Calu3 (cell line): ENCODE data around the gene CES5A. TPM values are rescaled to one million over a fixed set of nuclear protein-coding genes. Genes with fewer than 3 reads are reported as not detected.
"Not testable (repeated sequence)": the region's sequence is repeated elsewhere in the genome, so short reads cannot be mapped to it uniquely, and the experiment has no call there.

ENCODE experiments used
- BruUV-seq: library from RNA; stranded (reverse); fragments of 400-500 nt; replicated peaks from 2 replicates; lab custom pipeline; 2021; lab: Mats Ljungman, UMichigan
- CTCF ChIA-PET: fragments of 300-600 bp; sonication (Branson Sonifier 250); formaldehyde crosslinking; loops from one replicate; lab custom pipeline; 2022; ENCODE audit warnings: antibody characterized with exemption; lab: Charles Lee
- DNase-seq: peaks from one replicate; pipeline ENCODE4 v3.0.0; 2022
- H3K27ac Mint-ChIP-seq: one replicate; pipeline ENCODE4 v1.8.0; 2022; ENCODE audit warnings: mixed read lengths; ENCODE audit not compliant: unreplicated experiment
- H3K27me3 Mint-ChIP-seq: one replicate; pipeline ENCODE4 v1.8.0; 2022; ENCODE audit warnings: mixed read lengths; ENCODE audit not compliant: unreplicated experiment
- H3K36me3 Mint-ChIP-seq: one replicate; pipeline ENCODE4 v1.8.0; 2022; ENCODE audit warnings: mild to moderate bottlenecking, moderate library complexity, mixed read lengths; ENCODE audit not compliant: insufficient read depth, unreplicated experiment
- H3K4me1 Mint-ChIP-seq: one replicate; pipeline ENCODE4 v1.8.0; 2022; ENCODE audit warnings: mild to moderate bottlenecking, low read depth, mixed read lengths; ENCODE audit not compliant: unreplicated experiment
- H3K4me3 Mint-ChIP-seq: one replicate; pipeline ENCODE4 v1.8.0; 2022; ENCODE audit warnings: mild to moderate bottlenecking, low read depth, moderate library complexity, mixed read lengths; ENCODE audit not compliant: unreplicated experiment
- H3K9me3 Mint-ChIP-seq: one replicate; pipeline ENCODE4 v1.8.0; 2022; ENCODE audit warnings: low read depth, mixed read lengths; ENCODE audit not compliant: unreplicated experiment
- CTCF ChIP-seq: fragments of 200-600 bp; IDR thresholded peaks from one replicate; pipeline ENCODE4 v1.8.0; 2022; ENCODE audit warnings: antibody characterized with exemption; ENCODE audit not compliant: unreplicated experiment
- intact Hi-C: fragments of 100-400 bp; cut with micrococcal nuclease; formaldehyde crosslinking; loops from one replicate; pipeline ENCODE4 v1.10.0; 2022; ENCODE audit not compliant: unreplicated experiment
- total RNA-seq: library from RNA; stranded (reverse); gene quantifications from 2 replicates; pipeline ENCODE4 v1.2.3, GENCODE V29; 2022

Gene CES5A
- total RNA-seq, 1 experiment from 2014 or later, result not detected

GRCh38 chr16:55815320-55815719, 59.9 kb downstream of the CES5A start:
- Mint-ChIP-seq H3K9me3 (no peaks in the 10 kb centered on the region), H3K36me3 (no peaks in the 10 kb centered on the region), H3K4me3 (no peak overlapping the region), H3K27ac (no peak overlapping the region), H3K27me3 (peaks cover 99% of the 10 kb centered on the region), H3K4me1 (no peaks in the 10 kb centered on the region)
- CTCF ChIA-PET, result no interaction called here
- no peak for DNase-seq
- no TSS peak for BruUV-seq
- TF ChIP-seq CTCF, result no peak
- intact Hi-C loops, result no loop called here

DNA sequence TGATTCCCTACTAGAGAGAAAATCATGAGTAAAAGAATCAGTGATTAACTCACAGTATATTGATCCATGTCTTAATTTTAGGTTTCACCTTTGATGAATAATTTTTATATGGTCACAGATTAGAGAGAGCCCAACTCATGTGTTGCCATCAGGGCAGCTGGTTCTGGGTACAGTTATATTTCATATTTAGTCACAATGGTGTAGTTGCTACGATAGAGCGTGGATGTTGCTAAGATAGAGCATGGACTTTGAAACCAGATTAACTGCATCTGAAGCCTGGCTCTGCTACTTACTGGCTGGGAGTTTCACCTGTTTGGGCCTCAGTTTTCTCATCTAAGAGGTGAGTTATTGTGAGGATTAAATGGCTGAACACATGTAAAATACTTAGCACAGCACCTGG, 61.0 kb downstream of the CES5A start:
- BruUV-seq, H3K9me3 Mint-ChIP-seq, H3K4me1 Mint-ChIP-seq, H3K4me3 Mint-ChIP-seq, H3K27ac Mint-ChIP-seq, H3K36me3 Mint-ChIP-seq, DNase-seq, CTCF ChIA-PET, intact Hi-C loops: not testable (repeated sequence)
- peaks cover 100% of the 10 kb centered on the region for H3K27me3 Mint-ChIP-seq

- H3K9me3 Mint-ChIP-seq, H3K4me3 Mint-ChIP-seq, H3K27ac Mint-ChIP-seq, intact Hi-C loops, H3K4me1 Mint-ChIP-seq, H3K36me3 Mint-ChIP-seq, BruUV-seq, CTCF ChIA-PET, DNase-seq: not testable (repeated sequence)
- H3K27me3 Mint-ChIP-seq, result peaks cover 99% of the 10 kb centered on the region
These were observed 61.4 kb downstream of the CES5A start for GRCh38 chr16:55813730-55814129.

GRCh38 chr16:55812951-55813350, 62.2 kb downstream of the CES5A start:
- no TSS peak for BruUV-seq
- H3K4me3 Mint-ChIP-seq, result no peak overlapping the region
- H3K27ac Mint-ChIP-seq, result no peak overlapping the region
- TF ChIP-seq CTCF, result no peak
- intact Hi-C loops, result no loop called here
- CTCF ChIA-PET, result no interaction called here
- H3K36me3 Mint-ChIP-seq, result no peaks in the 10 kb centered on the region
- no peak for DNase-seq
- peaks cover 91% of the 10 kb centered on the region for H3K27me3 Mint-ChIP-seq
- H3K9me3 Mint-ChIP-seq, result no peaks in the 10 kb centered on the region
- no peaks in the 10 kb centered on the region for H3K4me1 Mint-ChIP-seq

DNA sequence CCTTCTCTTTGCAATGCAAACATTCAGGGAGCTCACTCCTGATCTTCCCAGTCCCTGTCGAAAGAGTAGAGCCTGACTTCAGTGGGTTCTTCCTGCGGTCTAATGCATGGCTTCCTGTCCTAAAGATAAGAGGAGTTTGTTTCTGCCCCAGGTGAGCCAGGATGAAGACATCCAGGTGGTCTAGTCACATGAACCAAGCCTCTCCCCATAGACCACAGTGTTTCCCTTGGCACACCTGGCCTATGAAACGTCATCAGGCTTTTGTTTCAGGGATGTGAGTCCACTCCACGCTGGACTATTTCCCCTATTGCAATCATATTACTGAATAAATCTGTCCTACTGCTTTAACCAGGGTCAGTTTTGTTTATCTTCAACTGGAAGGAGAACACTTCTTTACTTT, 63.4 kb downstream of the CES5A start:
- DNase-seq, result no peak

More for the DNA sequence above, 63.4 kb downstream of the CES5A start:
- no peak overlapping the region for H3K4me3 Mint-ChIP-seq
- no peaks in the 10 kb centered on the region for H3K4me1 Mint-ChIP-seq
- no peak for TF ChIP-seq CTCF
- CTCF ChIA-PET, result no interaction called here
- H3K36me3 Mint-ChIP-seq, result no peaks in the 10 kb centered on the region
- intact Hi-C loops, result no loop called here
- peaks cover 80% of the 10 kb centered on the region for H3K27me3 Mint-ChIP-seq
- no peak overlapping the region for H3K27ac Mint-ChIP-seq
- H3K9me3 Mint-ChIP-seq, result no peaks in the 10 kb centered on the region
- no TSS peak for BruUV-seq
